Type B pancreatic cell (in vitro differentiated cells): ENCODE measurements around the gene TIFAB. TPM values are rescaled to one million over a fixed set of nuclear protein-coding genes. Genes with fewer than 3 reads are reported as not detected.

Experiments used
- DNase-seq: peaks from one replicate; pipeline ENCODE4 v3.0.0; 2021; ENCODE audit warnings: mixed read lengths; ENCODE audit not compliant: unreplicated experiment; ENCODE audit errors: extremely low spot score
- H3K27ac Mint-ChIP-seq: 2 replicates; pipeline ENCODE4 v1.8.0; 2021; ENCODE audit warnings: mild to moderate bottlenecking, mixed read lengths
- H3K27me3 Mint-ChIP-seq: 2 replicates; pipeline ENCODE4 v1.8.0; 2021; ENCODE audit warnings: mixed read lengths
- H3K36me3 Mint-ChIP-seq: 2 replicates; pipeline ENCODE4 v1.8.0; 2021; ENCODE audit warnings: mixed read lengths
- H3K4me1 Mint-ChIP-seq: one replicate; pipeline ENCODE4 v1.8.0; 2021; ENCODE audit warnings: mixed read lengths; ENCODE audit not compliant: unreplicated experiment
- H3K4me3 Mint-ChIP-seq: 2 replicates; pipeline ENCODE4 v1.8.0; 2021; ENCODE audit warnings: mild to moderate bottlenecking, mixed read lengths
- H3K9me3 Mint-ChIP-seq: 2 replicates; pipeline ENCODE4 v1.8.0; 2021; ENCODE audit warnings: mixed read lengths
- total RNA-seq: library from RNA; stranded (reverse); gene quantifications from 2 replicates; pipeline ENCODE4 v1.2.1, GENCODE V29; 2021; ENCODE audit warnings: low replicate concordance
- TF ChIP-seq, protein P1 (sequence below): fragments of 200-600 bp; sonication (generic); conservative IDR thresholded peaks from 2 replicates; pipeline ENCODE4 v1.5.0; 2021; ENCODE audit warnings: antibody characterized with exemption, mild to moderate bottlenecking

The TIFAB gene
- total RNA-seq, 1 donor from 2014 or later: not detected

DNA sequence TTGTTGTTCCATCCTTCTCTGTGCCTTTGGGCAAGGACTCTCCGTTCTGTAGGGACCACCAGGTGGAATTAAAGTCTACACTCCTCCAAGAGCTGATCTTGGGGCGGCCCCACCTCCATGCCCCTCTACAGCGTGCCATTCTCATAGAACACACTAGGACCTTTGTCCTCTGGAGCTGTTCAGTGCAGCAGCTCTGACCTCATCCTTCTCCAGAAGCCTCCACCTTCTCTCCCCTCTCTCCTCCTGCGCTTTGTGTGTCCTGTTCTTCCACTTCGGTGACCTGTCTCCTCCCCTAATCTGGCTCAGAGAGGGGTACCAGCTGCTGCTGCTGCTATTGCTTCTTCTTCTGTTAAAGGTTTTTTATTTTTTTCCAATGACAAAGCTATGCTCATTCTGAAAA is 51.3 kb downstream of the TIFAB start:
- Mint-ChIP-seq H3K4me1 (peaks cover 39% of the 10 kb centered on the region), H3K27me3 (peaks cover 7% of the 10 kb centered on the region), H3K36me3 (no peaks in the 10 kb centered on the region), H3K4me3 (peak overlapping the region; percentile 95), H3K27ac (peak overlapping the region; percentile 92), H3K9me3 (no peaks in the 10 kb centered on the region)
- TF ChIP-seq, protein P1, sequence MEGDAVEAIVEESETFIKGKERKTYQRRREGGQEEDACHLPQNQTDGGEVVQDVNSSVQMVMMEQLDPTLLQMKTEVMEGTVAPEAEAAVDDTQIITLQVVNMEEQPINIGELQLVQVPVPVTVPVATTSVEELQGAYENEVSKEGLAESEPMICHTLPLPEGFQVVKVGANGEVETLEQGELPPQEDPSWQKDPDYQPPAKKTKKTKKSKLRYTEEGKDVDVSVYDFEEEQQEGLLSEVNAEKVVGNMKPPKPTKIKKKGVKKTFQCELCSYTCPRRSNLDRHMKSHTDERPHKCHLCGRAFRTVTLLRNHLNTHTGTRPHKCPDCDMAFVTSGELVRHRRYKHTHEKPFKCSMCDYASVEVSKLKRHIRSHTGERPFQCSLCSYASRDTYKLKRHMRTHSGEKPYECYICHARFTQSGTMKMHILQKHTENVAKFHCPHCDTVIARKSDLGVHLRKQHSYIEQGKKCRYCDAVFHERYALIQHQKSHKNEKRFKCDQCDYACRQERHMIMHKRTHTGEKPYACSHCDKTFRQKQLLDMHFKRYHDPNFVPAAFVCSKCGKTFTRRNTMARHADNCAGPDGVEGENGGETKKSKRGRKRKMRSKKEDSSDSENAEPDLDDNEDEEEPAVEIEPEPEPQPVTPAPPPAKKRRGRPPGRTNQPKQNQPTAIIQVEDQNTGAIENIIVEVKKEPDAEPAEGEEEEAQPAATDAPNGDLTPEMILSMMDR: no peak
- no peak for DNase-seq

DNA sequence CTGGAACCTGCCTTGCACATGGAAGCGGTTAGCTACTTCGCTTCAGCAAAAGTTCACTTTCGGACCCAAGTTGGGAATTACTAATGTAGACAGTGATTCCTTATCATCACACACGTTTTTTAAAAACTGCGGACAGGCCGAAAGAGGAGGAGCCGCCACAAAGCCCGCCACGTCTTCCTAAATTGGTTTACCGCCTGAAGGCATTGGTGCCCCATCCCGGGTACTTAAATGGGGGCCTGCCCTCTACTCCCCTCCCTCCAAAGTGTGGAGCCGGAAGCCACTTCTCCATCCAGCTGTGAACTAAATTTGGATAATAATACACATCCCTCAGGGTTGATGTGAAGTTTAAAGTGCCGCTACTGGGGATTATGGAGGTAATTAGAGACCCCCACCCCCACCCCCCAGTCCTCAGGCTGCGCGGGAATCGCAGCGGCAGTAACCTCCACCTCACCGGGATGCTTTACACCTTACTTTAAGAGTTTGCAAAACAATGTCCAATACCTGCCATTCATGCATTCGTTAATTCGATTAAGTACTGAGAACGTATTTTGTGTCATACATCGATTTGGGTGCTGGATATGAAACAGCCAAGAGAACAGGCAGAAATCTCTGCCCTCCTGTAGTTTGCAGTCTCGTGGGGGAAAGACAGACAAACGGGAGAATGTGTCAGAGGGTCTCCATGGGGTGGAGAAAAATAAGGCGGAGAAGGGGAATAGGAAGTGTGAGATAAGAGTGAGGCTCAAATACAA is 52.2 kb downstream of the TIFAB start:
- TF ChIP-seq, protein P1: no peak
- Mint-ChIP-seq H3K27ac (peak overlapping the region; percentile 92), H3K27me3 (peaks cover 7% of the 10 kb centered on the region), H3K4me3 (peak overlapping the region; percentile 95), H3K36me3 (no peaks in the 10 kb centered on the region), H3K4me1 (peaks cover 47% of the 10 kb centered on the region), H3K9me3 (no peaks in the 10 kb centered on the region)
- DNase-seq: no peak

DNA sequence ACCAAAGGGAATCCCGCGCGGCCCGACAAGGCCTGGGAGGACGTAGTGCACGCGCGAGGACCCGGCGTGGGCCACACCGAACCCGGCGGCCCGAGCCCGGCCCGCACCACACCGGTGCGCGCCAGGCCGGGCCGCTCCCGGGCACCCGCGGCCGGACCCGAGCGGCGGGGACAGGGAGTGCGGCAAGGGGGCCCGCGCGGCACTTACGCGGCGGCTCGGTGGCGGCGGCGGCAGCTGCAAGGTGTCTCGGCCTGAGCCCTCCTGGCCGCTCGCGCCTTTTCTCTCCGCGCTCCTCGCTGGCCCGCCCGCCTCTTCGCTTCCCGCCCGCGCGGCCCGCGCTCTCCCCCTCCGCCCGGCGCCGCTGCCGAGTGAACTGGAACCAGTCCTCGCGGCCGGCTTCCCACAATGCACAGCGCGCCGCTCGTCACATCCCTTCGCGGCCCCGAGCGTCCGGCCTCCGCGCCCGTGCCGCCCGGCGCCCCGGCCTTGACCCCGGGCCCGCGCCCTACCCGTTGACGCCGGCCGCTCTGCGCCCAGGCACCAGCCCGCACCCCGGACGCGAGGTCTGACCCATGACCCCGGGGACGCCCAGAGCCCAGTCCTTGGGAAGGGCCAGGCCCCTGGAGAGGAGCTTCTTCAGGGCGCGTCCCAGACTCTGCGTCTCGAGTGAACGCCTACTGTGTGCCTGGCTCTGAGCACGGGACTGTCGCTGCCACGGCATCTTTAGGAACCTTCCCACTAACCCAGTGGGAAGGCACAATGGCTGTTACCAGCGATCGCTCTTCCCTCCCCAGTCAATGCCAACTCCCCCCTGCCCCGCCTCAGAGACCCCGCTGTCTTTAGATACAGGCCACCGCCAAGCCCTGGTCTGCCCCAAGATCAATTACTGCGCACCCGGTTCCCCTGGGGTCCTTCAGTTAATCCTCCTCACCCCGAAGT is 53.0 kb downstream of the TIFAB start, which contains the start of gene MACROH2A1:
MACROH2A1 (minus strand) TSS at position 377 of the 939 bp plus-strand sequence. CDS start 10,138 bp downstream, outside the sequence.
- TF ChIP-seq, protein P1: peak; percentile 32
- Mint-ChIP-seq H3K27ac (peak within 1 kb of the TSS; percentile 92), H3K4me3 (peak within 1 kb of the TSS; percentile 95), H3K27me3 (peaks cover 7% of the 10 kb centered on the region), H3K9me3 (no peaks in the 10 kb centered on the region), H3K4me1 (peaks cover 53% of the 10 kb centered on the region), H3K36me3 (no peaks in the 10 kb centered on the region)
- peak; percentile 91 for DNase-seq

DNA sequence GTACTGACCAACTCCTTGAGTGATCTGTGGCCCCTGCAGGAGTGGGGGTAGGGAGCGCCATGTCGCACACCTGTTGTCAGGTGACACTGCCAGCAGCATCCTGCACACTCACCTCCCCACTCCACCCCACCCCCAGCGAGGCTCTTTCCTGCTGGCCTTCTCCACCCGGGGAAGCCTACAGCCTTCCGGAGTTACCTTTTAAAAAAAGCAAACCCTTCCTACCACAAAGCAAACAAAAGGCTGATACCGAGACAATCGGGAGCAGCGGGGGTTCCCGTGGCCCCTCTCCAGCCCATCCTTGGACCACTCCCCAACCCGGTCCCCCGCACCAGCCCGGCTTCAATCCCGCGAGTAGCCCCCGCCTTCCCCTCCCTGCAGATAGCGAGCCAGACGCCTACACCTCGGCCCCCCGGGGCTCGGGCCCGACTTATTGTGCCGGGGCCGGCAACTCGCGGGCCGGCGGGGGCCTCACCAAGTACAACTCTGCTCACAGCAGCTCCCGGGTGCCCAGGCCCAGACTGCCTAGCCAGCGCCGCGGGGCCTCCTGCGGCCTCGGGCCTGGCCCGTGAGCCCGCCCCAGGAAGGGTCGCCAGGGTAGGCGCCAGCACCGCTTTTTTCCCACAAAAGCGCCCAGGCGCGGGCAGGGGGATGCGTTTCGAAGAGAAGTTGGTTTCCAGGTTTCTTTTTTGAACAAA is 53.8 kb downstream of the TIFAB start:
- Mint-ChIP-seq H3K36me3 (peaks cover 3% of the 10 kb centered on the region), H3K4me3 (peak overlapping the region; percentile 91), H3K4me1 (peaks cover 55% of the 10 kb centered on the region), H3K27me3 (peaks cover 7% of the 10 kb centered on the region), H3K9me3 (no peaks in the 10 kb centered on the region), H3K27ac (peak overlapping the region; percentile 82)
- TF ChIP-seq, protein P1: no peak
- DNase-seq: no peak

Other genes starting within 250 kb of the TIFAB start
- gene MACROH2A1, start 53.1 kb downstream of the TIFAB start, total RNA-seq: 241 and 254 TPM in 2 replicates
- gene DCANP1, start 5.0 kb downstream of the TIFAB start, total RNA-seq: not detected in 2 replicates
- 3.7 TPM in 1 of 2 replicates, not detected in the other for gene NEUROG1, start 83.6 kb upstream of the TIFAB start, total RNA-seq
- 70.3 and 125 TPM in 2 replicates for gene CXCL14, start 126.6 kb upstream of the TIFAB start, total RNA-seq